Astrocyte of the spinal cord (primary cell): Measurements from ENCODE around the gene OR10A4.

Experiments used
- DNase-seq: peaks from one replicate; pipeline ENCODE4 v3.0.0; 2011; ENCODE audit warnings: low read depth, low spot score
- H3K4me3 ChIP-seq: 2 replicates; pipeline ENCODE4 v1.5.1; 2011; ENCODE audit warnings: low read depth, mild to moderate bottlenecking, low read length, moderate library complexity
- CTCF ChIP-seq: IDR thresholded peaks from 2 replicates; pipeline ENCODE4 v1.5.1; 2012; ENCODE audit warnings: low read depth, mild to moderate bottlenecking, low read length, inconsistent platforms
- in situ Hi-C: cut with HindIII; loops from 2 replicates; pipeline ENCODE4 v1.10.0; 2017; ENCODE audit warnings: low sequenced_read_pairs

OR10A4 gene

GRCh38 chr11:6876325-6876724, at the start of gene OR10A4:
Gene OR10A4 (plus strand): TSS chr11:6876625. CDS start chr11:6876648, 23 bp downstream.
- in situ Hi-C loops: no loop called here
- no peak for TF ChIP-seq CTCF
- no peak for DNase-seq
- H3K4me3 ChIP-seq: no peak within 1 kb of the TSS

- in situ Hi-C loops: no loop called here
- H3K4me3 ChIP-seq: no peak overlapping the region
- DNase-seq: no peak
- no peak for TF ChIP-seq CTCF
These were observed 48.3 kb upstream of the OR10A4 start for GRCh38 chr11:6828103-6828502.

- TF ChIP-seq CTCF: no peak
- in situ Hi-C loops: no loop called here
- no peak for DNase-seq
- no peak overlapping the region for H3K4me3 ChIP-seq
These were observed 43.1 kb upstream of the OR10A4 start for GRCh38 chr11:6833356-6833755.

- TF ChIP-seq CTCF: no peak
- no peak for DNase-seq
These were observed 42.4 kb upstream of the OR10A4 start for GRCh38 chr11:6834021-6834420.

GRCh38 chr11:6841694-6842093, 34.7 kb upstream of the OR10A4 start:
- DNase-seq: no peak
- TF ChIP-seq CTCF: no peak
- in situ Hi-C loops: no loop called here
- H3K4me3 ChIP-seq: no peak overlapping the region

More at GRCh38 chr11:6834021-6834420, 42.4 kb upstream of the OR10A4 start:
- no peak overlapping the region for H3K4me3 ChIP-seq
- in situ Hi-C loops: no loop called here

- in situ Hi-C loops: no loop called here
- DNase-seq: no peak
- no peak for TF ChIP-seq CTCF
- no peak overlapping the region for H3K4me3 ChIP-seq
These were observed 32.8 kb upstream of the OR10A4 start for GRCh38 chr11:6843670-6844069.

GRCh38 chr11:6844356-6844755, 32.1 kb upstream of the OR10A4 start:
- DNase-seq: no peak
- TF ChIP-seq CTCF: no peak
- in situ Hi-C loops: no loop called here
- H3K4me3 ChIP-seq: no peak overlapping the region
